ENCODE data around the gene CNGA4. TPM values are rescaled to one million over a fixed set of nuclear protein-coding genes. Genes with fewer than 3 reads are reported as not detected.

The CNGA4 gene
- under 1 TPM in 1 of 4 donors, not detected in 3; 0.59 TPM for total RNA-seq

DNA sequence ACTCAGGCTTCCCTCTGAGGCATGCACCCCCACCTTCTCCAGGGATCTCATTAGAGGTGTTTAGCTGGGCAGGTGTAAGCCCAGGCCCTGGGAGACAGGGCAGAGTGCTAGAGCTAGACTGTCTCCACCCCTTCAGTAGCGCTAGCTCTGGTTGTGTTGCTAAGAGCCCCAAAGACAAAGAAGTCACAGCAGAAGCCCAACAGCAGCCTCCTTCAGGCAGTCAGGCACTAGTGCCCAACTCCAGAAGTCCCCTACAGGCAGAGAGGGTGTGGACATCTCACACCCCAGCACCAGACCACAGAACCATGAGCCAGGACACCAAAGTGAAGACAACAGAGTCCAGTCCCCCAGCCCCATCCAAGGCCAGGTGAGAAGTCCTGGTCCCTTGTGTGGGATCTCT lies at the start of gene CNGA4:
Gene CNGA4, plus strand, starts transcription at position 188 of the 400 bp plus-strand sequence. Its CDS starts 118 bp downstream, at position 306.
- no peaks in the 10 kb centered on the region for H3K36me3 ChIP-seq
- H3K9me3 ChIP-seq: no peaks in the 10 kb centered on the region
- H3K4me1 ChIP-seq: peaks cover 0 to 1% (median under 1%) of the 10 kb centered on the region in 4 donors
- WGBS, 2 donors: 63 to 82% methylated on average over 1 of the region's 1 CpG
- H3K4me3 ChIP-seq: no peak within 1 kb of the TSS
- no peak within 1 kb of the TSS for H3K27ac ChIP-seq
- H3K27me3 ChIP-seq: no peaks in the 10 kb centered on the region
- no peak for DNase-seq (ENCODE audit: low spot score in 2 of 2)
- TF ChIP-seq EP300 (IDR thresholded peaks at IDR 0.05): no peak
- TF ChIP-seq, protein P1, sequence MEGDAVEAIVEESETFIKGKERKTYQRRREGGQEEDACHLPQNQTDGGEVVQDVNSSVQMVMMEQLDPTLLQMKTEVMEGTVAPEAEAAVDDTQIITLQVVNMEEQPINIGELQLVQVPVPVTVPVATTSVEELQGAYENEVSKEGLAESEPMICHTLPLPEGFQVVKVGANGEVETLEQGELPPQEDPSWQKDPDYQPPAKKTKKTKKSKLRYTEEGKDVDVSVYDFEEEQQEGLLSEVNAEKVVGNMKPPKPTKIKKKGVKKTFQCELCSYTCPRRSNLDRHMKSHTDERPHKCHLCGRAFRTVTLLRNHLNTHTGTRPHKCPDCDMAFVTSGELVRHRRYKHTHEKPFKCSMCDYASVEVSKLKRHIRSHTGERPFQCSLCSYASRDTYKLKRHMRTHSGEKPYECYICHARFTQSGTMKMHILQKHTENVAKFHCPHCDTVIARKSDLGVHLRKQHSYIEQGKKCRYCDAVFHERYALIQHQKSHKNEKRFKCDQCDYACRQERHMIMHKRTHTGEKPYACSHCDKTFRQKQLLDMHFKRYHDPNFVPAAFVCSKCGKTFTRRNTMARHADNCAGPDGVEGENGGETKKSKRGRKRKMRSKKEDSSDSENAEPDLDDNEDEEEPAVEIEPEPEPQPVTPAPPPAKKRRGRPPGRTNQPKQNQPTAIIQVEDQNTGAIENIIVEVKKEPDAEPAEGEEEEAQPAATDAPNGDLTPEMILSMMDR (IDR thresholded peaks at IDR 0.05): no peak
- no peak for TF ChIP-seq POLR2A (IDR thresholded peaks at IDR 0.05)

DNA sequence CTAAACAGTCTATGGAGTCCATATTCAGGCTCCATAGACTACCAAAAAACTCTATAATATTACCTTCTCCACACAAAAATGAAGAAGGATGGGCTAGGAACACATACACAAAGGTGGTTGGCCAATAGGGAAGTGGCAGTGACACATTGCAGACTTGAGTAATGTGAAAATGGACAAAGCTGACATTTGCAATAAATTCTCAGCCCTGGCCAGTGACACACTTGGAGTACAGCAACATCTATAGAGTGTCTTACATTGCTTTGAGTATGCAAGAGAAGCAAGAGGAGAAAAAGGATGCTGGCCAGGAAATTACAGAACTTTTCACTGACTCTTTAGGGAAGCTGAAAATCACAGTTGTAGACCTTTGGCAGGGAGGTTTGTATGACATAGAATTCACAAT lies 47.1 kb upstream of the CNGA4 start:
- no peak overlapping the region for H3K27ac ChIP-seq
- H3K4me1 ChIP-seq: no peaks in the 10 kb centered on the region
- no peaks in the 10 kb centered on the region for H3K9me3 ChIP-seq
- H3K4me3 ChIP-seq: no peak overlapping the region
- no peak for DNase-seq (ENCODE audit: low spot score in 2 of 2)
- TF ChIP-seq, protein P1 (IDR thresholded peaks at IDR 0.05): no peak
- TF ChIP-seq EP300 (IDR thresholded peaks at IDR 0.05): no peak
- no peak for TF ChIP-seq POLR2A (IDR thresholded peaks at IDR 0.05)
- H3K36me3 ChIP-seq: no peaks in the 10 kb centered on the region
- H3K27me3 ChIP-seq: no peaks in the 10 kb centered on the region

- Histone ChIP-seq H3K27me3 (no peaks in the 10 kb centered on the region), H3K4me1 (no peaks in the 10 kb centered on the region), H3K27ac (no peak overlapping the region), H3K9me3 (no peaks in the 10 kb centered on the region), H3K36me3 (no peaks in the 10 kb centered on the region), H3K4me3 (no peak overlapping the region)
- TF ChIP-seq, protein P1 (IDR thresholded peaks at IDR 0.05): no peak
- TF ChIP-seq EP300 (IDR thresholded peaks at IDR 0.05): no peak
- TF ChIP-seq POLR2A (IDR thresholded peaks at IDR 0.05): no peak
- DNase-seq (ENCODE audit: low spot score in 2 of 2): no peak
- WGBS, 2 donors: 33 to 47% methylated on average over 1 of the region's 1 CpG
These were observed 44.8 kb upstream of the CNGA4 start for GRCh38 chr11:6194065-6194581.

DNA sequence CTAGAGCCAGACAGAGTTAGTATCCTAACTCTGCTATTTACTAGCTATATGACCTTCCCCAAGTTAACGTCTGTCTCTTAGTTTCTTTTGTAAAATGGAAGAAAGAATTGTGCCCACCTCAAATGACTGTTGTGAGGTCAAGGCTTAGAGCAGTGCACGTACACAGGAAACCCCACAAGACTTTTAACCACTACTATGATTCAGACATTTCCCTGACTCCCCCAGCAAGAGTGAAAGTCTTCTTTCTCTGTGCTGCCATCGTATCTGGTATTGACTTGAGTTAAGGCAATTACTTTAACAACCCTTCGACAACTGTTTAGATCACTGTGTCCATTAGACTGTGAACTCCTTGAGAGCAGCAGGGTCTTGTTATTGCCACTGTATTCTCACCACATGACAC lies 42.5 kb upstream of the CNGA4 start:
- no peaks in the 10 kb centered on the region for H3K4me1 ChIP-seq
- H3K4me3 ChIP-seq: no peak overlapping the region
- no peak for DNase-seq (ENCODE audit: low spot score in 2 of 2)
- WGBS, 2 donors: 31% methylated on average over 4 of the region's 4 CpGs
- H3K9me3 ChIP-seq: no peaks in the 10 kb centered on the region
- no peaks in the 10 kb centered on the region for H3K36me3 ChIP-seq
- H3K27ac ChIP-seq: no peak overlapping the region
- TF ChIP-seq, protein P1 (IDR thresholded peaks at IDR 0.05): no peak
- TF ChIP-seq EP300 (IDR thresholded peaks at IDR 0.05) (no peak), POLR2A (IDR thresholded peaks at IDR 0.05) (no peak)
- no peaks in the 10 kb centered on the region for H3K27me3 ChIP-seq

GRCh38 chr11:6197466-6198200 lies 41.3 kb upstream of the CNGA4 start:
- 75 to 84% methylated on average over 4 of the region's 4 CpGs for WGBS, 2 donors
- Histone ChIP-seq H3K4me1 (no peaks in the 10 kb centered on the region), H3K27me3 (no peaks in the 10 kb centered on the region), H3K9me3 (no peaks in the 10 kb centered on the region), H3K27ac (no peak overlapping the region), H3K36me3 (no peaks in the 10 kb centered on the region), H3K4me3 (no peak overlapping the region)
- DNase-seq (ENCODE audit: low spot score in 2 of 2): no peak
- TF ChIP-seq POLR2A (IDR thresholded peaks at IDR 0.05) (no peak), EP300 (IDR thresholded peaks at IDR 0.05) (no peak)
- TF ChIP-seq, protein P1 (IDR thresholded peaks at IDR 0.05): no peak

Data from tibial nerve (tissue), 4 donors.